Activated CD4-positive, alpha-beta T cell treated with anti-CD3 and anti-CD28 coated beads, Interleukin-2, amount 10 ng/mL, durations not matched to agents 24 days and 14 days (primary cell): ENCODE results near the gene IL18R1. TPM values are rescaled to one million over a fixed set of nuclear protein-coding genes. Genes with fewer than 3 reads are reported as not detected.
A peak's percentile ranks its signal among the peaks of the same experiment; 100 is the strongest.

Source experiments
- DNase-seq: peaks from one replicate; pipeline ENCODE4 v3.0.0; 2022
- H3K27ac Mint-ChIP-seq: one replicate; pipeline ENCODE4 v1.8.0; 2022; ENCODE audit warnings: mild to moderate bottlenecking, mixed read lengths
- H3K27me3 Mint-ChIP-seq: one replicate; pipeline ENCODE4 v1.8.0; 2022; ENCODE audit warnings: mixed read lengths
- H3K36me3 Mint-ChIP-seq: one replicate; pipeline ENCODE4 v1.8.0; 2022; ENCODE audit warnings: low read depth, mild to moderate bottlenecking, mixed read lengths
- H3K4me1 Mint-ChIP-seq: one replicate; pipeline ENCODE4 v1.8.0; 2021; ENCODE audit warnings: mixed read lengths
- H3K4me3 Mint-ChIP-seq: one replicate; pipeline ENCODE4 v1.8.0; 2022; ENCODE audit warnings: mild to moderate bottlenecking, moderate library complexity, mixed read lengths
- H3K9me3 Mint-ChIP-seq: one replicate; pipeline ENCODE4 v1.8.0; 2021; ENCODE audit warnings: mixed read lengths
- intact Hi-C: fragments of 100-400 bp; cut with micrococcal nuclease; formaldehyde crosslinking; loops from one replicate; pipeline ENCODE4 v1.15.1; 2023
- total RNA-seq: library from RNA; stranded (reverse); gene quantifications from 2 replicates; pipeline ENCODE4 v1.2.3, GENCODE V29; 2022

The IL18R1 gene
- total RNA-seq, 1 donor from 2014 or later = 50.2 TPM

DNA sequence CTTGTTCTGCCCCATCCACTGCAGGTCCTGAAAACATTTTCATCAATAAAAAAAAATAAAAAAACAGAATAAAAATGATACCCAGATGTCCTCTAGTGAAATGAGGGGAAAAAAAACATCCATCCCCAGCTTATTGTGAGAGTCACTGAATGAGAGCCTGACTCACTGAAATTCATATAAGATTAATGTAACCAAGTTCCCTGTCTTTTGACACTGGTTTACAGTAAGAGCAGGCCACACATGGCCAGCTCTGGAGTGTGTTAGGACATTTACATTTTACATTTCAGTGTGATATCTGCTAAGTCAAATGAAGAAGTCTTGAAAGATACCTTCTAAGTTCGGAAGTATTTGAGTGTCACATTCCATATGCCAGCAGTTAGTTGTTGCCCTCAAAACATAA is 21.1 kb upstream of the IL18R1 start:
- Mint-ChIP-seq H3K36me3 (no peaks in the 10 kb centered on the region), H3K27me3 (no peaks in the 10 kb centered on the region), H3K4me3 (no peak overlapping the region), H3K9me3 (peaks cover 12% of the 10 kb centered on the region), H3K27ac (no peak overlapping the region), H3K4me1 (peaks cover 8% of the 10 kb centered on the region)
- DNase-seq = peak; percentile 19
- intact Hi-C loops = no loop called here

DNA sequence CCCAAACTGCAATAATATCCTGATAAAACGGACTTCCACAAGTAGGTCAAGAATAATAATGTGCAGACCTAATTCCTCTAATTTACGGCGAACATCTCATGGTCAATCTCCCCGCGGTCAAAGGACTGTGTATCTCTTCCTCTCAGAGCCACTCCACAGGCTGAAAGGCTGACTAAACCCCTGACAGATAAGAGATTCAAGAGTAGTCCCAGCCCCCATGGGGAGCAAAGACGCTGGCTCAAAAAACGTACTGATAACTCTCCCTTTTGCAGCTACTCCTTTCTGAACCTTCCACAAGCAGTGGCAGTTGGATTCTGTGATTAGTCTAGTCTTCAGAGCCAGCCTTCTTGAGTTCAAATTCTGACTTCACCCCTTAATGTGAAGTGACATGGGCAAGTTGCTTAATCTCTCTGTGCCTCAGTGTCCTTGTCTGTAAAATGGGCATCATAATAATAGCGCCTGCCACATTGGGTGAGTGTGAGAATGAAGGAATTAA is 19.7 kb upstream of the IL18R1 start:
- peak; percentile 45 for DNase-seq
- Mint-ChIP-seq H3K4me3 (no peak overlapping the region), H3K9me3 (peaks cover 12% of the 10 kb centered on the region), H3K27me3 (no peaks in the 10 kb centered on the region), H3K36me3 (peaks cover 3% of the 10 kb centered on the region), H3K4me1 (peaks cover 8% of the 10 kb centered on the region), H3K27ac (no peak overlapping the region)
- intact Hi-C loops = loop anchor here (2.0 kb wide), 1 partner anchor 31 kb away; no protein-coding TSS in a partner anchor

DNA sequence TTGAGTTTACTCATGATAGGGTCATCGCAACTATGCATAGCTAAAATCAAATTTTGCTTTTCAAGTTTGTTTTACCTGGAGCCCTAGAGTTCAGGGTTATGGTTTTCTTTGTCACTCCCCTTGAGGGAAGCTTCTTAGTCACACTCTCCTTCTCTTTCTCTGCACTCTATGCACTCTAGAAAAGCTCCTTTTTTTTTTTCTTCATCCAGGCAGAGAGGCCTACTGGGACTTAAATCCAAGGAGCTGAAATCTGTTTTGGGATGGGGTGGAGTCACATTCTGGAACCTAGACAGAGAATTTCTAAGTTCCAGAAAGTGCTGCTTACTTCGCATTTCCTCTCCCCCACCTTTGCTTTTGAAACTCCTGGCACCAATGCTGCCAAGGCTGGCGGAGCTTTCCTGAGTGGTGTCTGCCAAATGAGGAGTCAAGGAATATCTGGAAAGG is 19.1 kb upstream of the IL18R1 start:
- peak; percentile 38 for DNase-seq
- no peaks in the 10 kb centered on the region for H3K27me3 Mint-ChIP-seq
- H3K4me3 Mint-ChIP-seq = no peak overlapping the region
- intact Hi-C loops = loop anchor here (2.0 kb wide), 1 partner anchor 32 kb away; no protein-coding TSS in a partner anchor
- peaks cover 8% of the 10 kb centered on the region for H3K4me1 Mint-ChIP-seq
- H3K36me3 Mint-ChIP-seq = peaks cover 3% of the 10 kb centered on the region
- H3K27ac Mint-ChIP-seq = no peak overlapping the region
- H3K9me3 Mint-ChIP-seq = peaks cover 12% of the 10 kb centered on the region

DNA sequence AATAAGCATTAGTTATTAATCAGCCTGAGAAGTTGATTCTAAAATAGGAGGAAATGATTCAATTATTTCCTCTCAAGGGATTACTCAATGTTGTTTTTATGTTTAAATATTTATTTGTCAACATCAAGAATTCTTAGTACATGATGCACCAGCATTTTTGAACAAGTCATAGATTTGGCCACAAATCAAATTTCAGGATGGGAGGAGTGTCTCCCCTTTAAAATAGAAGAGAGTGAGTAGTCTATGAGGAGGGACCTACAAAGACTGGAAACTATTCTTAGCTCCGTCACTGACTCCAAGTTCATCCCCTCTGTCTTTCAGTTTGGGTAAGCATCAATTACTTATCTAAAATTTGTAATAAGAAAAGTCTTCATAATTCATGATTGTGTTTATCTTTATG is 18.6 kb upstream of the IL18R1 start:
- Mint-ChIP-seq H3K4me1 (peaks cover 8% of the 10 kb centered on the region), H3K27me3 (no peaks in the 10 kb centered on the region), H3K9me3 (peaks cover 12% of the 10 kb centered on the region), H3K27ac (no peak overlapping the region), H3K36me3 (peaks cover 3% of the 10 kb centered on the region), H3K4me3 (no peak overlapping the region)
- intact Hi-C loops = loop anchor here (2.0 kb wide), 1 partner anchor 32 kb away; no protein-coding TSS in a partner anchor
- peak; percentile 8 for DNase-seq

DNA sequence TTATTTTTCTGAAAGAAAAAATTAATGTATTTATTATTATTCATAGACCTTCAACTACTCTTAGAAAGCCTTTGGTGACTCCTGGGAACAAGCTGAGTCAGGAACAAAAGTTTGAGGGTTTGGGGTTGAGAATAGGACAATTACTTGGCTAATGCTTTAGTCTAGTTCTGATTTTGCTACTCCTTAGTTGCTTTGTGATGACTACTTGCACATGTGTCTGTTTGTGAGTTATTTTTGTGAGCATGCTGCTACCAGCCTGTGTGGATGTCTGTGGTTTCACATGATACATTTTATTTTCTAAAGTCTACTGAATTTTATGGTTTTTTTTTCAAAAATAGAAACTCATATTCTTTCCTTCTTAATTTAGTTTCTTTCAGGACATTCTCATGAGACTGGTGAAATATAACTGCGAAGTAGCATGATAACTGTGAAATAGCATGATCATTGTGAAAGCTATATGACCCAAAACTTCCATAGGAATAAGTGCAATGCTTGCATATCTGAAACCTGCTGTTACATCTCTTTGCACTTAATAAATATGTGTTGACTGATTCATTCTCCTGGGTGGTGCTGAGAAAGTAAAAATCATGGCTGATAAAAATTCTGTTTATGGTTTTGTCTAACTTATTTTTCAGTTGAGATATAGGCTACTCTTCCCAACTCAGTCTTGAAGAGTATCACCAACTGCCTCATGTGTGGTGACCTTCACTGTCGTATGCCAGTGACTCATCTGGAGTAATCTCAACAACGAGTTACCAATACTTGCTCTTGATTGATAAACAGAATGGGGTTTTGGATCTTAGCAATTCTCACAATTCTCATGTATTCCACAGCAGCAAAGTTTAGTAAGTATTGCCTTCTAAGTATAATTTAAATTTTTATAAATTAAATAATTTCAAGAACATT is 17.9 kb upstream of the IL18R1 start:
- Mint-ChIP-seq H3K9me3 (peaks cover 5% of the 10 kb centered on the region), H3K4me1 (peaks cover 8% of the 10 kb centered on the region), H3K4me3 (no peak overlapping the region), H3K27me3 (no peaks in the 10 kb centered on the region), H3K36me3 (peaks cover 3% of the 10 kb centered on the region), H3K27ac (peak overlapping the region; percentile 31)
- intact Hi-C loops = loop anchor here (2.0 kb wide), 1 partner anchor 33 kb away; no protein-coding TSS in a partner anchor
- DNase-seq = peak; percentile 34

DNA sequence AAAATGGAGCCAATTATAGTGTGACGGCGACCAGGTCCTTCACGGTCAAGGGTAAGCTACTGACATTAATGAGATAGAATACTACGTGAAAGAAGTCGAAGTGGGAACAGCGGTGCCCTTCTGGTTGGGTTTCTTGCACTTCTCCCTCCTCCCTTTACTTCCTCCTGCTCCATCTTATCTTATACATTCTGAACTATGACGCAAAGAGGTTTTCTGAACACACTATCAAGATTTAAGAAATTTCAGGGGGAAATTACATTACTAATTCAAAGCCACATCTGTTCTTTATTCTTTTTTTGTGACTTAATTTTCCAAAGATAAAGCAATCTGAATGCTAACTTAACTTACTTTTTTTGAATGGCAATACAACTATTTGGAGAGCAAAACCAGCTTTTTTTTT is 14.8 kb upstream of the IL18R1 start:
- no peak for DNase-seq
- Mint-ChIP-seq H3K27ac (no peak overlapping the region), H3K27me3 (no peaks in the 10 kb centered on the region), H3K4me1 (peaks cover 8% of the 10 kb centered on the region), H3K9me3 (no peaks in the 10 kb centered on the region), H3K36me3 (peaks cover 3% of the 10 kb centered on the region), H3K4me3 (no peak overlapping the region)
- intact Hi-C loops = no loop called here

DNA sequence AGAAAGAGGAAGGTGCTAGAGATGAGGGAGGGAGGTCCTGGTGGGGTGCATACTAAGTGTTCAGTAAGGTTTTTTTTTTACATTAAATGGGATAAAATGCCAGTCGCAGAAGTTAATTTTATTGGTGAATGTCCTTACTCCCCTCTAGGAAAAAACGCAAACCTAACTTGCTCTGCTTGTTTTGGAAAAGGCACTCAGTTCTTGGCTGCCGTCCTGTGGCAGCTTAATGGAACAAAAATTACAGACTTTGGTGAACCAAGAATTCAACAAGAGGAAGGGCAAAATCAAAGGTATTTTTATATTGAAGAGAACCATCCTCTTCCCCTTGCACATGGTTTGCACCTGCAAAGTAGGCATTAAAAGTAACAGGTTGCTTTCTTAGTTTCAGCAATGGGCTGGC is 12.7 kb upstream of the IL18R1 start:
- intact Hi-C loops = no loop called here
- DNase-seq = peak; percentile 6
- Mint-ChIP-seq H3K27ac (no peak overlapping the region), H3K4me1 (peaks cover 5% of the 10 kb centered on the region), H3K9me3 (peaks cover 3% of the 10 kb centered on the region), H3K36me3 (peaks cover 3% of the 10 kb centered on the region), H3K4me3 (no peak overlapping the region), H3K27me3 (no peaks in the 10 kb centered on the region)

DNA sequence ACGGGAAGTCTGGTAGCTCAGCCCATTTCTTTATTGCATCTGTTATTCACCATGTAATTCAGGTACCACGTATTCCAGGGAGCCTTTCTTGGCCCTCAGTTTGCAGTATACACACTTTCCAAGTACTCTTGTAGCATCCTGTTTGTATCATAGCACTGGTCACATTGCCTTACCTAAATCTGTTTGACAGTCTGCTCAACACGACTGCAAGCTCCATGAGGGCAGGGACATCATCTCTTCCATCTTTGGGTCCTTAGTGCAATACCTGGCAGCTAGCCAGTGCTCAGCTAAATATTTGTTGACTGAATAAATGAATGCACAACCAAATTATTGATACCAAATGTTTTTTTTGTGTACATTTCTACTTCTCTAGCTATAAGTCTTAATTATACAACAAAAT is 11.2 kb upstream of the IL18R1 start:
- peak; percentile 24 for DNase-seq
- Mint-ChIP-seq H3K4me3 (no peak overlapping the region), H3K36me3 (peaks cover 3% of the 10 kb centered on the region), H3K9me3 (peaks cover 3% of the 10 kb centered on the region), H3K27me3 (no peaks in the 10 kb centered on the region), H3K27ac (no peak overlapping the region), H3K4me1 (peaks cover 6% of the 10 kb centered on the region)
- intact Hi-C loops = no loop called here

DNA sequence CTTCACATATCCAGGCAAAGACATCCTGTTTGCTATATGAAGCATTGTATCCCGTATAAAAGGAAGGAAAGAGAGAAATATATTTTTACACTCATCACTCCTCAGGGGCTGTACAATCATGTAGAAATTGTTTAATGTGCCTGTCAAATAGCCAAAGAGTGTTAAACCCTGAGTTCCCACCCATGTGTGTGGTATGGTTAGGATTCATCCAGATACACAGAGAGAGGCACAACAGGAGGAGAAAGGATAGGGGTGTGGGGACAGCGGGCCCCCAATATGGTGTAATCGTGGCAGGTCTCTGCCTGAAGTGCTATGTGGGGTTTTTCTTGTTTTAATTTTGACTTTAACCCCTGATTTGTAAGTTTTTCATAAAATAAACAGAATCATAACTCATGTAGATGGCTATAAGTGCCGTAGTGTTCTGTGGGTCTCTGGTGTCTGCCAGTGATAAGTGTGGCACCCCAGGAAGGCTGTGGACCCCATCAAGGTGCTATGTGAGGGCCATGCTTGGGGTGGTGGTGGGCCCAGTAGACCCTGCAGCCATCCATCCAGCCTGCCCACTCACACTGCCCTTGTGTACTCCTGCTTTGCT is 10.2 kb upstream of the IL18R1 start:
- Mint-ChIP-seq H3K27me3 (no peaks in the 10 kb centered on the region), H3K4me3 (no peak overlapping the region), H3K36me3 (peaks cover 3% of the 10 kb centered on the region), H3K9me3 (peaks cover 3% of the 10 kb centered on the region), H3K4me1 (peaks cover 10% of the 10 kb centered on the region), H3K27ac (no peak overlapping the region)
- intact Hi-C loops = no loop called here
- peak; percentile 34 for DNase-seq

DNA sequence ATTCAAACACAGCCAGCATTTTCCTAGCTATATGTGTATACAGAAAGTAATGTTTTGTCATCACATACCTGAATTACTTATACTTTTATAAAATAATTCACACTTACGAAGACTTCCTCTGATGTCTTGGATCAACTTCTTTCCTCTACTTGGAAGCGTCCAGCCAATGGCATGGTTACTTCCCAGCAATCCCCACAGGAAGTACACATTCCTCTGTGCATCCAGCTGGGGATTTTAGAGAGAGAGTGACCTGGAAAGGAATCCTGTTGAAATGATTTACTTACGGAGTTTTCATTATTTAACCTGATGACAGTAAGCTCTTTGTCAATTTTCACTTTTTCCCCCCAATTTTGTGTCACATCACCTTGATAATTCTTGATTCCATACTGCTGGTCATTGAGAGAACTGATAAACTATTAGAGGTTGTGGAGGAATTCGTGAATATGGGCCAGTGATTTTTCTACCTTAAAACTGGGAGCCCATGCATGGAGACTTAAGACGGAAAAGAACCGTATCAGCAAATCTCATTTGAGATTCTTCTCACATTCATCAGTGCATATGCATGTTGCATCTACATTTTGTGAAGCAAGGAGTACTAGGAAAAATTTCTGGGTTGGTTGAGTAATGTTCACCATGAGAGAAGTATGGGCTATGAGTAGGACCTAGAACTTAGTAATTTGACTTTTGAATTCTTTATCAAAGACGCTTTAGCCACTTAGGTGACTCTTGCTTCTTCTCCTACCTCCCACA is 9.0 kb upstream of the IL18R1 start:
- Mint-ChIP-seq H3K9me3 (peaks cover 3% of the 10 kb centered on the region), H3K4me1 (peaks cover 12% of the 10 kb centered on the region), H3K4me3 (no peak overlapping the region), H3K27me3 (no peaks in the 10 kb centered on the region), H3K27ac (no peak overlapping the region), H3K36me3 (no peaks in the 10 kb centered on the region)
- DNase-seq = peak; percentile 12
- intact Hi-C loops = no loop called here

DNA sequence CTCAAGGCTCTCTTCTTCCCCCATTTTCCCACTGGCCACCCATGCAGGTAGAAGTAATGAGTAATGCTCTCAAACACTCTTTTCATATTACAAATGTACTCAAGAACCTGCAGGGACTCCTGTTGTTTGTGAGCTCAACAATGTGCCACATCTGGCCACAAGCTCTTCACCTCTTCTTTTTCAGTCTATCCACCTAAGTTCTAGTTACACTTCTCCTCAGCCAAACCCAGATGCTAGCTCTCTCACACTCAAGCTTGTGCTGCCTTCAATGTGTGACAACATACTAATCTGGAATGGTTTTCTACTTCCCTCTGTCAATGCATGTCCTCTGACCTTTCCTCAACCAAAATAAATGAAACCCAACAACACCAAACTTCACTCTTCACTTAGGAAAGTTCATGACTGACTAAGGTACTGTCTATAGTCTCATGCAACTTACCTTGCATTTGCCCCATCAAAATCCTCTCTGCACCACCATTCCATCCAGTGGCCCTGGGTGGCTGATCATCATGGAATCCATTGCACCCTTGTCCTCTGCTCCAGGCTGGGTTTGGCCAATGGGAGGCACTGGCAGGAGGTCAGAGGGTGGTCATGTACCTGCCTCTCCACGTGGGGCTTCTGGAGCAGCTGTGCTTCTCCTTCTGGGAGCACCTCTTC is 5.3 kb upstream of the IL18R1 start:
- no peak overlapping the region for H3K4me3 Mint-ChIP-seq
- peaks cover 17% of the 10 kb centered on the region for H3K4me1 Mint-ChIP-seq
- intact Hi-C loops = loop anchor here (2.0 kb wide), 1 partner anchor 17 kb away; no protein-coding TSS in a partner anchor
- H3K27me3 Mint-ChIP-seq = no peaks in the 10 kb centered on the region
- H3K9me3 Mint-ChIP-seq = peaks cover 3% of the 10 kb centered on the region
- DNase-seq = peak; percentile 74
- H3K36me3 Mint-ChIP-seq = no peaks in the 10 kb centered on the region
- H3K27ac Mint-ChIP-seq = no peak overlapping the region

DNA sequence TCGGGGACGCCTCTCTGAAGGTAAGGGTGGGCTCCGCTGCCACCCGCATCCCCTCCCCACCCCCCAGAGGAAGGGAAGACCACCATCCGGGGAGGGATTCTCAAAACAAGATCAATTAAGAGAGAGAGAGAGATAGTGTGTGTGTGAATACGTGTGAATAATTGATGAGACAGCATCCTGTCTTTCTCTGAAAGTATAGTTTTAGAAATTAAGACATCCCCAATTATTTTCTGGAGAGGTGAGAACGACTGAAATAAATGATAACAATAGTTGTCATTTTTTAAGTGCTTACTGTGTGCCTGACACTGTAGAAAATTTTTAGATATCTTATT is 751 bp downstream of the IL18R1 start:
- Mint-ChIP-seq H3K36me3 (peaks cover 37% of the 10 kb centered on the region), H3K4me1 (peaks cover 44% of the 10 kb centered on the region), H3K9me3 (no peaks in the 10 kb centered on the region), H3K4me3 (peak overlapping the region; percentile 99), H3K27ac (peak overlapping the region; percentile 99), H3K27me3 (no peaks in the 10 kb centered on the region)
- no peak for DNase-seq
- intact Hi-C loops = loop anchor here (1.0 to 5.0 kb wide), 6 partner anchors 11 to 354 kb away; no protein-coding TSS in a partner anchor

DNA sequence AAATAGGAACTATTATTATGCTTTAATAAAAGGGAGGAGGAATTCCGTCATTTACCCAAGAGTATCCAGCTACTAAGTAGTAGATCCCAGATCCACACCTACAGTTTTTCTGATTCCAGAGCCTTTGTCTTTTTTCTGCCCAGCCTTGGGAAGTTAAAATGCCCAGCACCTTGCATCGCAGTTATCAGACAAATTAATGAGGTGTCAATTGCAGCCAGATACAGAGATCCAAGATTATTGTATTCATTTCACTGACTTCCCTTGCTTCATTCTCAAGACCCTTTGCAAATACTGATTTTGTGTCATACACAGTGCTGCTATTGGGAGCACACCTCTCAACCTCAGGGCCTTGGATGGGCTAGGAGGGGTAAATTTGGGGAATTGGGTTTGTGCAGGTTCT is 1.1 kb downstream of the IL18R1 start:
- Mint-ChIP-seq H3K36me3 (peaks cover 41% of the 10 kb centered on the region), H3K27ac (peak overlapping the region; percentile 99), H3K9me3 (no peaks in the 10 kb centered on the region), H3K4me1 (peaks cover 47% of the 10 kb centered on the region), H3K4me3 (peak overlapping the region; percentile 99), H3K27me3 (no peaks in the 10 kb centered on the region)
- intact Hi-C loops = loop anchor here (1.0 to 5.0 kb wide), 6 partner anchors 11 to 354 kb away; no protein-coding TSS in a partner anchor
- DNase-seq = no peak
